CD14-positive monocyte (primary cell): ENCODE results near the gene IL18BP. TPM values are rescaled to one million over a fixed set of nuclear protein-coding genes. Genes with fewer than 3 reads are reported as not detected.

Experiments used
- DNase-seq, 3 donors: peaks; one replicate each; pipeline ENCODE4 v3.0.0-alpha.2; 2011 to 2022
- H2AFZ ChIP-seq: 2 replicates; pipeline ENCODE4 v1.6.0; 2012; ENCODE audit warnings: mild to moderate bottlenecking, low read depth, low read length, inconsistent platforms; ENCODE audit not compliant: insufficient read depth, poor library complexity, severe bottlenecking
- H3K27ac ChIP-seq, 2 donors: 1 replicate in 1 of 2; 2 replicates in 1 of 2; pipeline ENCODE4 v1.5.1; 2012 to 2013; ENCODE audit warnings: low read length in 2 of 2, control low read depth in 1 of 2, inconsistent platforms in 1 of 2, low read depth in 1 of 2, mild to moderate bottlenecking in 1 of 2
- H3K27me3 ChIP-seq, 2 donors: one replicate each; pipeline versions ENCODE4 v1.6.0 to v1.6.1; 2011 to 2013; ENCODE audit warnings: low read length in 2 of 2; ENCODE audit not compliant: control insufficient read depth in 2 of 2, insufficient read depth in 2 of 2
- H3K36me3 ChIP-seq, 2 donors: replicated peaks in 1 of 2; 1 replicate in 1 of 2; 2 replicates in 1 of 2; pipeline versions ENCODE4 v1.5.1 to v1.6.1; 2012 to 2013; ENCODE audit warnings: low read length in 2 of 2, control low read depth in 1 of 2, inconsistent platforms in 1 of 2, mild to moderate bottlenecking in 1 of 2; ENCODE audit not compliant: insufficient read depth in 2 of 2, control insufficient read depth in 1 of 2
- H3K4me1 ChIP-seq, 2 donors: 1 replicate in 1 of 2; 2 replicates in 1 of 2; pipeline versions ENCODE4 v1.5.1 to v1.6.1; 2012 to 2013; ENCODE audit warnings: low read length in 2 of 2, control low read depth in 1 of 2, inconsistent platforms in 1 of 2, mild to moderate bottlenecking in 1 of 2, moderate library complexity in 1 of 2; ENCODE audit not compliant: insufficient read depth in 2 of 2, control insufficient read depth in 1 of 2
- H3K4me2 ChIP-seq: replicated peaks from 2 replicates; pipeline ENCODE3; 2012; ENCODE audit warnings: low read length, moderate library complexity, mild to moderate bottlenecking; ENCODE audit not compliant: poor library complexity, severe bottlenecking; ENCODE audit errors: extremely low read depth
- H3K4me3 ChIP-seq, 3 experiments: fragments of 200-600 bp in 1 of 3; sonication (generic) in 1 of 3; replicated peaks in 1 of 3; 1 replicate in 2 of 3; 2 replicates in 1 of 3; pipeline ENCODE4 v1.5.1; 2011 to 2013; ENCODE audit warnings: low read length in 3 of 3, mild to moderate bottlenecking in 3 of 3, control low read depth in 2 of 3, low read depth in 2 of 3, inconsistent platforms in 1 of 3, moderate library complexity in 1 of 3
- H3K79me2 ChIP-seq: 2 replicates; pipeline ENCODE4 v1.6.0; 2012; ENCODE audit warnings: mild to moderate bottlenecking, control low read depth, inconsistent platforms, low read length, moderate library complexity; ENCODE audit not compliant: insufficient read depth
- H3K9ac ChIP-seq: 2 replicates; pipeline ENCODE4 v1.6.0; 2017; ENCODE audit warnings: low read length, mild to moderate bottlenecking; ENCODE audit not compliant: insufficient read depth, poor library complexity, severe bottlenecking
- H3K9me3 ChIP-seq, 2 donors: replicated peaks in 1 of 2; 1 replicate in 1 of 2; 2 replicates in 1 of 2; pipeline versions ENCODE4 v1.5.1 to v1.6.1; 2012 to 2013; ENCODE audit warnings: low read length in 2 of 2, control low read depth in 1 of 2; ENCODE audit not compliant: control insufficient read depth in 1 of 2, insufficient read depth in 1 of 2
- H4K20me1 ChIP-seq: 2 replicates; pipeline ENCODE4 v1.6.0; 2012; ENCODE audit warnings: mild to moderate bottlenecking, low read length, control low read depth, moderate library complexity; ENCODE audit not compliant: insufficient read depth
- H3K27ac Mint-ChIP-seq, 7 donors: one replicate each; pipeline ENCODE4 v1.8.0; 2020; ENCODE audit warnings: mild to moderate bottlenecking in 7 of 7, mixed read lengths in 7 of 7, moderate library complexity in 6 of 7, inconsistent platforms in 2 of 7
- H3K27me3 Mint-ChIP-seq, 3 donors: one replicate each; pipeline ENCODE4 v1.8.0; 2021 to 2022; ENCODE audit warnings: low read depth in 3 of 3, mild to moderate bottlenecking in 3 of 3, mixed read lengths in 3 of 3, moderate library complexity in 3 of 3, inconsistent platforms in 1 of 3
- H3K36me3 Mint-ChIP-seq, 2 donors: one replicate each; pipeline ENCODE4 v1.8.0; 2020; ENCODE audit warnings: mixed read lengths in 2 of 2, inconsistent platforms in 1 of 2, mild to moderate bottlenecking in 1 of 2
- H3K4me1 Mint-ChIP-seq: one replicate; pipeline ENCODE4 v1.8.0; 2020; ENCODE audit warnings: mild to moderate bottlenecking, mixed read lengths
- H3K4me3 Mint-ChIP-seq, 2 donors: one replicate each; pipeline ENCODE4 v1.8.0; 2020; ENCODE audit warnings: mild to moderate bottlenecking in 2 of 2, mixed read lengths in 2 of 2, moderate library complexity in 1 of 2
- H3K9me3 Mint-ChIP-seq, 7 donors: one replicate each; pipeline ENCODE4 v1.8.0; 2020 to 2022; ENCODE audit warnings: mixed read lengths in 7 of 7, mild to moderate bottlenecking in 6 of 7, moderate library complexity in 6 of 7, inconsistent platforms in 2 of 7
- CTCF ChIP-seq: fragments of 200-600 bp; IDR thresholded peaks from one replicate; pipeline ENCODE4 v1.8.0; 2022; ENCODE audit warnings: antibody characterized with exemption, mild to moderate bottlenecking
- WGBS: methylation state at CpG from one replicate; pipeline ENCODE4 v1.1.5; 2013; ENCODE audit warnings: missing lambda C conversion rate; ENCODE audit not compliant: insufficient coverage; 5-methylcytosine and 5-hydroxymethylcytosine counted together
- intact Hi-C, 2 donors: fragments of 100-400 bp; cut with micrococcal nuclease; formaldehyde crosslinking; loops; one replicate each; pipeline versions ENCODE4 v1.15.0 to v1.15.1; 2023
- polyA plus RNA-seq, 3 donors: library from polyadenylated mRNA; depleted of rRNA in 1 of 3; unstranded in 2 of 3; stranded (reverse) in 1 of 3; fragments of 300-500 nt in 2 of 3; fragments of >200 nt in 1 of 3; fragmentation: Illumina TruSeq in 2 of 3; gene quantifications; 1 replicate in 2 of 3; 2 replicates in 1 of 3; pipeline ENCODE4 v1.2.3, GENCODE V29; 2012 to 2021

Gene IL18BP
- polyA plus RNA-seq, 3 donors = 7.4 to 32.3 (median 8.3) TPM

DNA sequence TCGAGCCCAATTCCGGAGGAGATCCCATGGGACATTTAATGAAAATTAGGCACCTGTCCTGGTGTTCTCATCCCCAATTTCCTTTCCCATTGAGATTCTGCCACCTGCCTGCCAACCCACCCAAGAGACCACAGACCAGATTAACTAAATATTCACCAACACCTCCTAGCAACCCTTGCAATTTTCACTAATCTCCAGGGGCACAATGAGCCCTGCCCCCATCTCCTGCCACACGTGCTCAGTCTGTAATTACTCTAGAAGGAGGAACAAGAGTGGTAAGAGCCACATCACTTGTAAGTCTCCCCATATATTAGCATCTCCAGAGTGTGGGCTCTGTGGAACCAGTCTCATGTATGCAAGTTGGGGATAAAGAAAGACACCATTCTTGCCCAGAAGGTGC, 38.0 kb downstream of the IL18BP start:
- no peak for TF ChIP-seq CTCF
- Mint-ChIP-seq H3K9me3 (no peaks in the 10 kb centered on the region), H3K27me3 (no peaks in the 10 kb centered on the region), H3K4me1 (peaks cover 13% of the 10 kb centered on the region), H3K36me3 (peaks cover 32 to 49% of the 10 kb centered on the region in 2 donors), H3K27ac (peak overlapping the region in 3 of 7 donors; percentile 21 to 77 (median 45)), H3K4me3 (no peak overlapping the region)
- WGBS = 100% methylated on average over 2 of the region's 3 CpGs
- no peaks in the 10 kb centered on the region for H3K9me3 ChIP-seq
- H3K79me2 ChIP-seq = peaks cover 91% of the 10 kb centered on the region
- no peaks in the 10 kb centered on the region for H3K27me3 ChIP-seq
- intact Hi-C loops = no loop called here
- H4K20me1 ChIP-seq = peaks cover 31% of the 10 kb centered on the region
- H3K4me1 ChIP-seq = peaks cover 23 to 35% of the 10 kb centered on the region in 2 donors
- peaks cover 23 to 49% of the 10 kb centered on the region in 2 donors for H3K36me3 ChIP-seq
- H3K27ac ChIP-seq = peak overlapping the region in 1 of 2 donors; percentile 39
- H3K9ac ChIP-seq = no peak overlapping the region
- no peak overlapping the region for H3K4me2 ChIP-seq
- no peak for DNase-seq
- H2AFZ ChIP-seq = no peak overlapping the region
- no peak overlapping the region for H3K4me3 ChIP-seq

DNA sequence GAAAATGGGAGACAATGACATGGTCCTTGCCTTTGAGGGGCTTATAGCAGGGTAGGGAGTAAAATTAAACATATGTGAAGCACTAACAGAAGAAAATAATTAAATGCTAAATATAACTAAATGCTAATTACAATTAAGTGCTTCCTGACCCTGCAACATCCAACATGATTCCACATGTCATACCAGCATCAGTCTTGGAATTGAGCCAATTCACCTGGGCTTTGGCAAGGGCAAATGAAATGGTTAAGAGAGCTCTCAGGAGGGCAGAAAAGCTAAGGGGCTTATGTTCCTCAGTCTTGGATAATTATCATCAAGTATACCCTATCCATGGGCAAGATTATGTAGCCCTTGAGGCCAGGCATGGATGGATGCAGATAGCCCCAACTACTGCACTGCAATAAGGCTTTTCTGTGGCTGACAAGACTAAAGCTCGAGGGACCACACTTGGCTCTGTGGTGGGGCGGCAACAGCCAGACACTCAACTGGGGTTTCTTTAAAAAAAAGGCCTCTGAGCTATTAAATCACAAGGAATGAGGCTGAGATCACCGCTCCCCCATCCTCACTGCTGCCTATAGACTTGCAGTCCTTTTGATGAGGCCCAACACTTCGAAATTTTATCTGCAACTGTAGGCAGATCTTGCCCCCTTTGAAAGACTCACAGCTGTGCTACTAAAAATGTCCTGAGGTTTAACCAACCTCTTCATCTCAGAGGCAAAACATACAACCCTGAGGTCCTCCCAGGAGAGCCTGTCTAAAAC, 39.0 kb downstream of the IL18BP start:
- Mint-ChIP-seq H3K4me1 (peaks cover 11% of the 10 kb centered on the region), H3K9me3 (no peaks in the 10 kb centered on the region), H3K4me3 (no peak overlapping the region), H3K27ac (peak overlapping the region in 2 of 7 donors; percentile 26 to 85), H3K27me3 (no peaks in the 10 kb centered on the region), H3K36me3 (peaks cover 33 to 50% of the 10 kb centered on the region in 2 donors)
- WGBS = 78% methylated on average over 4 of the region's 4 CpGs
- intact Hi-C loops = no loop called here
- H3K36me3 ChIP-seq = peaks cover 22 to 49% of the 10 kb centered on the region in 2 donors
- no peak overlapping the region for H3K4me3 ChIP-seq
- H3K9me3 ChIP-seq = no peaks in the 10 kb centered on the region
- H3K27me3 ChIP-seq = no peaks in the 10 kb centered on the region
- H2AFZ ChIP-seq = no peak overlapping the region
- H3K4me2 ChIP-seq = no peak overlapping the region
- no peak for TF ChIP-seq CTCF
- H3K9ac ChIP-seq = no peak overlapping the region
- peaks cover 31% of the 10 kb centered on the region for H4K20me1 ChIP-seq
- no peak for DNase-seq
- H3K79me2 ChIP-seq = peaks cover 94% of the 10 kb centered on the region
- H3K4me1 ChIP-seq = peaks cover 31 to 46% of the 10 kb centered on the region in 2 donors
- H3K27ac ChIP-seq = peak overlapping the region in 1 of 2 donors; percentile 95
